SHP77 treated with DMSO at 0.1 percent for 48 hours (cell line): ENCODE results near the gene CLIC4.
"Not testable (repeated sequence)": the region's sequence is repeated elsewhere in the genome, so short reads cannot be mapped to it uniquely, and the experiment has no call there.

ENCODE experiments used
- DNase-seq: peaks from one replicate; lab custom pipeline; 2025; lab: John Stamatoyannopoulos, UW

CLIC4 gene

DNA sequence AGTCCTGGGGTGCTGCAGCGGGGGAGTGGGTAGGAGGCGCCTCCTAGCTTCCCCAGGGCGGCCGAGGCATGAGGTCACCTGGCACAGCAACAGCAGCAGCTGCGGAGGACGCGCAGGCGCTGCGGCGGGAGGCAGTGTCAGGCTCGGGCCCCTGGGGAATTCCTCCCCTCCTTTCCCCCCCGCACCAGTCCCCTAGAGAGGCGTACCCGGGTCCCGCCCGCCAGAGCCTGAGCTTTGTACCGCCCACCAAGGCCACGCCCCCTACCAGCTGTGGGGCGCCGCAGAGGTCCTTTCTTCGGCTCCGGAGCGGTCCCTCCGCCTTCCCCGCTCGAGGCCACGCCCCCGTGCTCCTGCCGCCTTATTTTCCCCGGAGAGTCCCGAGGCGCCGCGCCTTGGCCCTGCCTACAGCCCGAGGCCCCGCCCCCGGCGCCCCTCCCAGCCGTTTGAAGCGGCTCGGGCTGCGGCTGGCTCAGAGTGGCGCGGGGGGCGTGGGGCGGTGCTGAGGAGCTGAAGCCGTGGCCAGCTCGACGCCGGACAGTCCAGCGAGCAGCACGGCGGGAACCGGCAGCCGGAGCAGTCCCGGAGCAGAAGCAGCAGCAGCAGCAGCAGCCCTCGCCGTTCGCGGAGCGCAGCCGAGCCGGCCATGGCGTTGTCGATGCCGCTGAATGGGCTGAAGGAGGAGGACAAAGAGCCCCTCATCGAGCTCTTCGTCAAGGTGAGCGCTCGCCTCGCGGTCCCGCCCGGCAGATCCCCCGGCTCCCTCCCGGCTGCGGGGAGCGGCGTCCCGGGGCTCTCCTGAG, at the start of gene CLIC4:
CLIC4 (plus strand) TSS at position 537 of the 800 bp plus-strand sequence; CDS start at position 644, 107 bp downstream.
- peak; percentile 94 for DNase-seq

GRCh38 chr1:24696041-24696755, 49.0 kb upstream of the CLIC4 start:
- DNase-seq: no peak

DNA sequence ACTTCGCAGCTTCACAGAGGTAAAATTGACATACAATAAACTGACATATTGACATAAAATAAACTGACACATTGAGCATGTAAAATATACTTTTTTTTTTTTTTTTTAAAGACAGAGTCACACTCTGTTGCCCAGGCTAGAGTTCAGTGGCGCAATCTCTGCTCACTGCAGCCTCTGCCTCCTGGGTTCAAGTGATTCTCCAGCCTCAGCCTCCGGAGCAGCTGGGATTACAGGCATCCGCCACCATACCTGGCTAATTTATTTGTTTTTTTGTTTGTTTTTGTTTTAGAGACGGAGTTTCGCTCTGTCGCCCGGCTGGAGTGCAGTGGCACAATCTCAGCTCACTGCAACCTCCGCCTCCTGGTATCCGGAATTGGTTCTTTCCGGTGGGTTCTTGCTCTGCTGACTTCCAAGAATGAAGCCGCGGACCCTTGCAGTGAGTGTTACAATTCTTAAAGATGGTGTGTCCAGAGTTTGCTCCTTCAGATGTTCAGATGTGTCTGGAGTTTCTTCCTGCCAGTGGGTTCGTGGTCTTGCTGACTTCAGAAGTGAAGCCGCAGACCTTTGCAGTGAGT, 48.4 kb upstream of the CLIC4 start:
- DNase-seq: no peak

GRCh38 chr1:24697453-24698001, 47.7 kb upstream of the CLIC4 start:
- not testable (repeated sequence) for DNase-seq

GRCh38 chr1:24698326-24698725, 46.9 kb upstream of the CLIC4 start:
- not testable (repeated sequence) for DNase-seq

DNA sequence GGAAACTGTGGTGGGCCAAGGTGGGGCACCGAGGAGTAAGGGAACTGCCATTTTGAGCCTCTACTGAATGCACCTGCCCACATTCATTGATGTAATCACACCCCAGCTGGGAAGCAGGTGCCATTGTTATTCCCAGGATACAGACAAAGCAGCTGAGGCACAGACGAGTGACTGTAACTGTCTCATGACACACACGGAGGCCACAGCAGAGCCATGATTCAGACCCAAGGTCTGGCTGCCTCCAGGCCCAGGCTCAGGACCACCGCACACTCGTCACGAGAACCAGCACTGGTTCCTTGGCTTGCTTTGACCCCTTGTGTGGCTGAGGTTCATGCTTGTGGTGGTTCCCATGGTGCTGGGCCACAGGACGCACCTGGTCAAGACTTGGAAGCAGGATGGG, 45.6 kb upstream of the CLIC4 start:
- peak; percentile 67 for DNase-seq

- DNase-seq: peak; percentile 76
Observed at GRCh38 chr1:24702511-24703293, 42.5 kb upstream of the CLIC4 start.

DNA sequence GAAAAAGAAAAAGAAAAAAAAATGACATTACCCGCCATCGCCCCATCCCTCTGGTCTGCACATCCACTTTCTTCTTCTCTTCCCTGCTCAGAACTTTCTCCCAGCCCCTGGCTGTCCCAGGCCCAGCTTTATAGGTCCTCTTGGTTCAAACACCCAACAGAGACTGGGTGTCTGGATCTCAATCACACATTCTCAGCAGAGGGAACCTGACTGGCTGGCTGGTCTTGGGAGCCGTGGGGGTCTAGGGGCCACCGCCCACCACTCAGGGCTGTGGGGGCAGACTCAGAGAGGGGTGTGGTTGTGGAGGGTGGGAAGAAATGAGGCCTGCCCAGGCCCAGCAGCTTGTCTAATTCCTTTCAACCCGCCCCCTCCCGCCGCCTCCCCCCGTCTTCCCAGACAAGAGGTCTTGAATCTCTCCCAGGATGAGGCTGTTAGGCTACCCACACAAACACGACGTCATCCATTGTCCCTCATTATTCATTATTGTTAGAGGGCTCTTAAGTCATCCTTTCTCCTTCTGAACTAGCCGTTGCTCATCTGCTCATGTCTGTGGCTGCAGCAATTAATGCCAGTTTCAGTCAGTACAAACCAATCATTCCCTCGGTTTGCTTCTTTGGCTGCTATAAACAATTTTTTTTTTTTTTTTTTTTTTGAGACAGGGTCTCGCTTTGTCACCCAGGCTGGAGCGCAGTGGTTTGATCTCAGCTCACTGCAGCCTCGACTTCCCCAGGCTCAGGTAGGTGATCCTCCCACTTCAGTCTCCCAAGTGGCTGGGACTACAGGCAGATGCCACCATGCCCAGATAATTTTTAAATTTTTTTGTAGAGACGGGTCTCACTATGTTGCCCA, 40.6 kb upstream of the CLIC4 start:
- peak; percentile 37 for DNase-seq

DNA sequence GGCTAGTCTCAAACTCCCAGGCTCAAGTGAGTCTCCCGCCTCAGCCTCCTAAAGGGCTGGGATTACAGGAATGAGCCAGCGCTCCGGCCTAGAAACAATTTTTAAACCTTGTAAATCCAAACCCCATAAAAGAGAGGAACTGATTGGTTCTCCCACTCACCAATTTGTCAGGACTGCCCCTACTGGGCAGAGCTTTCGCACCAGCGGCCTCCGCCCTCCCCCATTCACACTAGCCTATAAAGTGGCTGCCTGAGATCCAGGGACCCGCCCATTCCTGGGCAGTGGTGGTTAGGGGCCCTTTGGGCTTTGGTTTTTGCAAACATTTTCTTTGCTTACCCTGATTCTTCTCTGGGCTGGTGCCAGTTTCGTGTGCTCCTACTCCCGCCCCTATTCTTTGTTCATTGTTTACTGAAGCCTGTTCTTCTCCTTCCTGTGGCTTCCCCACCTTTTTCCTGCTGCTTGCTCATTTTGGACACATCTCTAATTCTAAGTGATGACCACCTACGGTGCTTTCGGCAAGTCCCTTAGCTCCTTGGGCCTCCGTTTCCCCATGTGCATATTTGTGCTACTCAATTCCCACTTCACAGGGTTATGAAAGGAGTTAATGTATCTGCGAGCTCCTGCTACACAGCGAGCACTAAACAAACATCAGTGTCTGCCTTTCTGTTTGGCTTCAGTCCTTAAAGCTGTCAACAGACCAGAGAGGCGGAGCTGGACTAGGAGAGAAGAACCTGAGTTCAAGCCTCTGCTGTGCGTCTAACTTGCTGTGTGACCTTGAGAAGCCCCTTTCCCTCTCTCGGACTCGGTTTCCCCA, 39.8 kb upstream of the CLIC4 start:
- DNase-seq: peak; percentile 96

DNA sequence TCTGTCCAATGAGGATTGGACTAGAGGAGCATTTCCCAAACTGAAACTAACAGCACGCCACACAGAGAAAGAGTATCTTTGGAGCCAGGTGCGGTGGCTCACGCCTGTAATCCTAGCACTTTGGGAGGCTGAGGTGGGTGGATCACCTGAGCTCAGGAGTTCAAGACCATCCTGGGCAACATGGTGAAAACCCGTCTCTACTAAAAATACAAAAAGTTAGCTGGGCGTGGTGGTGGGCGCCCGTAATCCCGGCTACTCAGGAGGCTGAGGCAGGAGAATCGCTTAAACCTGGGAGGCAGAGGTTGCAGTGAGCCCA, 39.2 kb upstream of the CLIC4 start:
- DNase-seq: not testable (repeated sequence)

- no peak for DNase-seq
Observed at GRCh38 chr1:24707687-24708086, 37.6 kb upstream of the CLIC4 start.

DNA sequence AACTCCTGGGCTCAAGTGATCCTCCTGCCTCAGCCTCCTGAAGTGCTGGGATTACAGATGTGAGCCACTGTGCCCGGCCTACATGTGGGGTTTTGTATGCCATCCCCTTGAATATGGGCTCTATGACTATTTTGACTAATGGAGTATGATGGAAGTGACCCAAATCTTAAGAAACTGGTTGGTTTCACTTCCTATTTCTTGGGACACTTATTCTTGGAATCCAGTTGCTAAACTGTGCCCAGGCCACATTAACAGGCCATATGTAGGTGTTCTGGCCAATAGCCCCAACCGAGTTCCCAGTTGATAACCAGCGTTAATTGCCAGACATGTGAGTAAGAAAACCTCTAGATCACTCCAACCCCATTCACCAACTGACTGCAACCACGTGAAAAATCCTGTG, 36.3 kb upstream of the CLIC4 start:
- DNase-seq: no peak

DNA sequence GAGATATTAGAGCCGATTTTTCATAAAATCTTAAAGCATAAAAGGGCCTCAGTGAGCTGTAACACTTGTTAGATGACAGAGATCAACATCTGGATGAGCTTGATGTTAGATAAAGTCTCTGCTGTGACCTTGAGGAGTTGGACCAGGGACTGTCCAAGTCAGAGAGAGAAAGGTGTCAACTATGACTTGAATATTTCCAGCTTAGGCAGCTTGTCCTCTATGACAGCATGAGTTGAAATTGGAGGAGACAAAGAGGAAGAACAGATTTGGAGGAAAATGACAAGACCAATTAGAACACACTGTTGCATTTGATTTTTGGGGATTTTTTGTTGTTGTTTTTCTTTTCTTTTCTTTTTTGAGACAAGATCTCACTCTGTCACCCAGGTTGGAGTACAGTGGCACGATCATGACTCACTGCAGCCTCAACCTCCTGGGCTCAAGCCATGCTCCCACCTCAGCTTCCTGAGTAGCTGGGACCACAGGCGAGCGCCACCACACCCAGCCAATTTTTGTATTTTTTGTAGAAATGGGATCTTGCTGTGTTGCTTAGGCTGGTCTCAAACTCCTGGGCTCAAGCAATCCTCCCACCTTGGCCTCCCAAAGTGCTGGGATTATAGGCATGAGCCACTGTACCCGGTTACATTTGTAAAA, 35.3 kb upstream of the CLIC4 start:
- no peak for DNase-seq

DNA sequence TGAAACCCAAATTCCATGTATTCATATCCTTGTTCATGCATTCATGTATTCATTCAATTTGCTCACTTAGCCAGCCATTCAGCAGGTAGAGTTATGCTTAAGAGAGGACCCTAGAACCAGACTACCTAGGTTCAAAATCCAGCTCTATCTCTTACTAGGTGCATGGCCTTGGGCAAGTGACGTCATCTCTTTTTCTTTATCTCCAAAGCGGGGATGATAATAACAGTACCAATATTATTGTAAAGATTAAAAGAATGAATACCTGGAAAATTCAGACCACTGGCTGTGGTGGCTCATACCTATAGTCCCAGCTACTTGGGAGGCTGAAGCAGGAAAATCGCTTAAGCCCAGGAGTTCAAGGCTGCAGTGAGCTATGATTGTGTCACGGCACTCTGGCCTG, 33.9 kb upstream of the CLIC4 start:
- no peak for DNase-seq

- DNase-seq: no peak
Observed at GRCh38 chr1:24713176-24713575, 32.1 kb upstream of the CLIC4 start.

DNA sequence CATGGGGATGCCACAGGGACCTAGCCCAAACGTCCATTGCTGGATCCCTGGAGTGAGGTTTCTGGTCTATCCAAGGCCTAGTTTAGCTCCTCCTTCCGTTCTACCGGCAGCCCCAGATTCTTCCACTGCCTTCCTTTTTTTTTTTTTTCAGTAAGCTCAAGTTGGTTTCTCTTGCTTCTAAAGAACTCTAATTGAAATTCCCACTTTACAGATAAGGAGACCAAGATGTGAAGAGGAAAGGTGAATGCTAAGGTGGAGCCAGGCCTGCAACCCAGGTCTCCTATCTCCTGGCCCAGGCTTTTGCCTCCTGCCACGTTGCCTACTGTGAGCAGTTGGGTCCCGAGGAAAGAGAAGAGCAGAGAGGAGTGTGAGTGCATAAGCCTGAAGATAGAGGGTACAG, 31.5 kb upstream of the CLIC4 start:
- DNase-seq: no peak

- DNase-seq: no peak
Observed at GRCh38 chr1:24714859-24715520, 30.3 kb upstream of the CLIC4 start.

- DNase-seq: no peak
Observed at GRCh38 chr1:24715658-24716057, 29.6 kb upstream of the CLIC4 start.
